NCI-H526 treated with DMSO at 0.1 percent for 48 hours (cell line): ENCODE results near the gene SLC29A2.
"Not testable (repeated sequence)": the region's sequence is repeated elsewhere in the genome, so short reads cannot be mapped to it uniquely, and the experiment has no call there.

ENCODE experiments used
- DNase-seq: peaks from one replicate; lab custom pipeline; 2025; lab: John Stamatoyannopoulos, UW

Gene SLC29A2

GRCh38 chr11:66333896-66334604, 37.5 kb downstream of the SLC29A2 start:
- DNase-seq: peak; percentile 5

DNA sequence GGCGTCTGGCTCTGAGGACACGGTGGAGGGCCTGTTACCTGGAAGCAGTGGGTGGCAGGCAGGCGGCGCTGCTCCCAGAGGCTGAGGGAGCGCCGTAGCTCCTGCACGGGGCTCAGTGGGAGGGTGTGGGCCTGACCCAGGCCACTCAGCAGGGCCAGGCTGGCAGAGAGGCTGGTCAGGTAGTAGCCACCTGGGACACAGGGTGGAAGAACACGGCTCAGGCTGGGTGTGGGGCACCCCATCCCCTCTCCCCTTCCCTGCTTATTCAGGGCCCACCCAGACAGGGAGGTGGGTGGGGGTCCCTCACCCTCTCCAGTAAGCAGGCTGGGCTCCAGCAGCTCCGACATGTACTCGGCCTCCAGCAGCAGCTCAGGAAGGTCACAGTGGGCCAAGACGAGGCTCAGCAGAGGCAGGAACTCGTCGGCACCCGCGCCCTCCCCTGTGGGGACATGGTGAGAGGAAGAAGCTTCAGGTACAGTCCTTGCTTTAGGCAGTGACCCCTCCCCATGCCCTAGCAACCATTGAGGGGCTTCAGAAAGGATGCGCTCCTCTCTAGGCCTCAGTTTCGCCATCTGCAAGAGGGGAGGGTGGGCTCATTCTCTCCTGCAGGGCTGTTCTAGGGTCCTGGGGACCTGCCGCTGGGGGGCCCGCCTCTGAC, 38.2 kb downstream of the SLC29A2 start:
- DNase-seq: no peak

DNA sequence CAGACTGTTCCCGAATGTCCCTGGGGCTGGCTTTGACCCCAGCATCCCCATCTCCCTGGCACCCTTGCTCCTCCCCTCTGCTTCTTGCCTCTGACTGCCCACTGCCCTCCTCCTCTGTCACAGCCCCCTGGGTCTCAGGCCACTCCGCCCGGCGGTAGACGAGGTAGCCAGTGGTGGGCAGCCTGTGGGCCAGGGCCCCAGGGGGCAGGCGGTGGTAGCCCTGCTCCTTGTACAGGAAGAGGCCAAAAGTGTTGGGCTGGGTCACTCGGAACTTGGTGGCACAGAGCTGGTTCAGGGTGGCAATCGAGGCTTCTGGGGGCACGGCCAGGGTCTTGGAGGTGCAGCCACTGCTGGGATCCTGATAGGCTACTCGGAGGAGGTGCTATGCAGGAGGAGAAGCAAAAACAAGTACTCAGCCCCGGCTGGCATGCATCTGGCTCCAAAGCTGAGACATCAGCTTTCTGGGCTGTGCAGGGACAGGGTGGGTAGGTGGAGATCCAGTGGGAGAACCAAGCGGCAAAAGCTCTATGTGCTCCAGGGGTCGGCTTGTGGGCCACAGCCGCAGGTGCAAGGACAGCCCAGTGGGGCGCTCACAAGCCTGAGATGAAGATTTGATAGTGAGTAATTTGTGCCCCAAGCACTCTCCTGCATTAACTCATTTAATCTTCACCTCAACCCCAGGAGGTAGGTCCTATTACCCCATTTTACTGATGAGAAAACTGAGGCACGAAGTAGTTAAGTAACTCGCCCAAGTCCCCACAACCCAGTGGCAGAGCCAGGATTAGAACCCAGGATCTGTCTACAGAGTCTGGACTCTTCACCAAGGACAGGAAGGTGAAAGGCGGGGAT, 39.0 kb downstream of the SLC29A2 start:
- no peak for DNase-seq

DNA sequence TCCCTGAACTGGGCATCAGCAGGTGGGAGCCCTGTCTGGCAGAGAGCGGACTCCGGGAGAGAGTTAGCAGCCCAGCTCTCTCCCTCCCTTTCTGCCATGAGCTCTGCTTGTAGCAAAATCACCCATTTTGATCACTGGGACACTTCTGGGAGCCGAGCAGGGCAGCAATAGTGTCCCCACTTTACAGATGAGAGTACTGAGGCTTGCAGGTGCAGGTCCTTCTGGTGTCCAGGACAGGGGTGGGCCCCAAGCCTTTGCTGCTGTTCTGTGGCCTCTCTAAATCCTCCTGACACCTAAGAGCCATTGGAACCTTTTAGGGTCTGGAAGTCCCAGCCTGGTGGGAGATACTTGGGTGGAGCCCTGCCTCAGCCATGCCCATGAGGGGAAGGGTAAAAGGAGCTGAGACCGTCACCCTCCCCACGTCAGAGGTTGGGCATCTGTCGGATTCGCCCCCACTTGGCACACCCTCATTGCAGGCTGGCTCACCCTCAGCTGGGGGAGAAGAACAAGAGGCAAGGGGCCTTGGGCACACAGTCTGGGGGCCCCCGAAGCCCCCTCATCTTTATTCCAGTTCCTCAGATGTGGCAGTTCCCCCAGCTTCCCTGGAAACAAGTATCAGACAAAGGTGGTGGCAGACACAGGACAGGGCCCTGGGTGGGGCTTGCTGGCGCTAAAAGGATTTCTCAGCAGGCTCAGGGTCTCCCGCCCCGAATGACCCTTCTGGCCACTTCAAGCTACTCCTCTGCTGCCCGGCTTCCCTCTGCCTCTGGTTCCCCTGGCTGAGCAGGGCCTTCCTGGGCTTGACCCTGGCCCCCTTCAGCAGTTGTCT, 39.8 kb downstream of the SLC29A2 start:
- DNase-seq: no peak

DNA sequence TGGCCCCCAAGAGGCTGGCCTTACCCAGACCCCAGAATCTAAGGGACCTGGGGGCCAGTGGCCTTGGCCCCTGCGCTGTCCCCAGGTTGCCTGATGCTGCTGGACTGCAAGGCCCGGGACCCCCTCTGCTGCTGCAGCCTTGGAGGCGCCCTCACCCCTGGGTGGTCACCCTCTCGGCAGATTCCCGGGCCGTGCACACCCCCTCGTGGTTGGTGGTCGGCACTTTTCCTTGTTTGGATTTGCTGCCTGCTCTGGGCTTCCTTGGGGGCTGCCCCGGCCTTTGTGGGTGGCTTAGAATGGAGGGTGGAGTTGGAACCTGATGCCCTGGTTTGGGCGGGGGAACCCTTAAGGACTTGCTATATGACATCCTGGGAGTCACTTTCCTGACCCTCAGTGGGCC, 40.6 kb downstream of the SLC29A2 start:
- no peak for DNase-seq

DNA sequence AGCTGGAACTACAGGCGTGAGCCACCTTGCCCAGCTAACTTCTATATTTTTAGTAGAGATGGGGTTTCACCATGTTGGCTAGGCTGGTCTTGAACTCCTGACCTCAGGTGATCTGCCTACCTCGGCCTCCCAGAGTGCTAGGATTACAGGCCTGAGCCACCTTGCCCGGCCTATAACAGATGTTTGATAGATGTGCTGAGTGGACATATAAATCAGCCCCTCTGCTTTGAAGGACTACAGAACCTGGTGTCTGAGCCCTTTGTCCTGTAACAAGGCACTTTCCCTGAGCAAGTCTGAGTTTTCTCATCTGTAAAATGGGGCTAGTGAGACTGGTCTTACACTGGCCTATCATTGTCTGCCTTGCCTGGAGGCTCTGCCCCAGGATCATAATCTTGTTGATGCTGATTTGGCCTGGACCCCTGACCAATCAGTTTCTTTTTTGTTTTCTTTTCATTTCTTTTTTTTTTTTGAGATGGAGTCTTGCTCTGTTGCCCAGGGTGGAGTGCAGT, 42.3 kb downstream of the SLC29A2 start:
- no peak for DNase-seq

DNA sequence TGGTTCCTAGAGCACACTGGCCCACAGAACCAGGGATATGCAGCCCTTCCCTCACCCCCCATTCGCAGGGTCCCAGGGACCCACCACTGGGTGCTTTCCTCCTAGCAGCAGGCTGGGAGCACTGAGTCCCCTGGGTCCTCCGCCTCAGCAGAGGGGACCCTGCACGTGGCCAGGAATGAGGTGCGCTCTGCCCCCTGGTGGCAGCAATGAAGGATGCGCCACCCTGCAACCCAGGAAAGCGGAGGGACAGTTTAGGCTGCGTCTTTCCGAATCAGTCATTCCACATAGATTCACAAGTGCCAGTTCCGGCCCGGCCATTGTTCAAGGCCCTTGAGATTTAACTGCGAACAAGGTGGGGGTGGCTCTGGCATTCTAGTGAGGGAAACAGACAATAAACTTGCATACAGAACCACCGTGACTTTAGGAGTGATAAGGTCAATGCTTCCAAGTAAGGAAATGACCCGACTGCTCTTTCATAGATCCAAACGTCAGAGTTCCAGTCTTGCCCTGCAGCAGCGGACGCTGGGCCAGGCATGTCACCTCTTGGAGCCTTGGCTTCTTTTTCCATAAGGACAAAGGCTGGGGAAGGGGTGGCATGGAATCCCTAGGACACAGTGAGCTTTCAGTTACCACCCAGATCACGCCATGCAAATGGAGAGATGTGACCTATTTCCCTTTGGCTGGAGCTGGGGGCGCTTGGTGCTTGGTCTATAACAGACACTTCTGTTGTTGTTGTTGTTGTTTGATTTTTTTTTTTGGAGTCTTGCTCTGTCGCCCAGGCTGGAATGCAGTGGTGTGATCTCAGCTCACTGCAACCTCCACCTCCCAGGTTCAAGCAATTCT, 43.0 kb downstream of the SLC29A2 start:
- DNase-seq: peak; percentile 68

GRCh38 chr11:66328031-66328301, 43.6 kb downstream of the SLC29A2 start:
- DNase-seq: no peak

DNA sequence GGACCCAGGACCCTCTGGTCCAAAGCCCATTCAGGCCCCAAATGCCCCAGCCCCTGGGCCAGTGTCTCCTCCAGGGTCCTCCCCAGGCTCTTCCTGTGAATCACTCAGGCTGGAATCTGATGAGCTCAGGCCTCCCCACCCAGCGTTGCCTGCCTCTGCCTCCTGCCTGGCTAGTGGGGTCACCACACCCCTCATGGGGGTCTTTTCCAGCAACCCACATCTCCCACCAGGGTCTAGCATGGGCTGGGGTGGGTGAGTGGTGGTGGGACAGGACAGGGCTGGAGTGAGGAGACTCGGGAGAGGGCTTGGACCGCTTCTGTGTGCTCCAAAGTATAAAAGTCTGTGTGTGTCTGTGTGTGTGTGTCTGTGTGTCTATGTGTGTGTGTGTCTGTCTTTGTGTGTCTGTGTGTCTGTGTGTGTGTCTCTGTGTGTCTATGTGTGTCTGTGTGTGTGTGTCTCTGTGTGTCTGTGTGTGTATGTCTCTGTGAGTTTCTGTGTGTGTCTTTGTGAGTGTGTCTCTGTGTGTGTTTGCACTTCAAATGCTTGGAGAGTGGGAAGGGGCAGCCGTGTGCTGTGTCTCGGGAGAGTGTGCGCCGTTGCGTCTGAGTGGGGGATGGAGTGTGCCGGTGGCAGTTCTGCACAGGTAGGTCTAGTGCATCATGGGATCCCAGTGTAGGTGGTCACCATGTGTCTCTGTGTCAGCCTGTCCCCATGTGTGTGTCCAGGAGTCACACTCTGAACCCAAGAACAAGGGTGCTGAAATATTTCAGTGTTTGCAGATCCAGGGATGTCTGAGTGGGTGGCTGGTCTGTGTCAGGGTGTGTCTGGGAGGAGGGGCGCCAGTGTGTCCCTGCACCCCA, 44.2 kb downstream of the SLC29A2 start:
- no peak for DNase-seq

GRCh38 chr11:66326261-66327111, 45.1 kb downstream of the SLC29A2 start:
- no peak for DNase-seq

DNA sequence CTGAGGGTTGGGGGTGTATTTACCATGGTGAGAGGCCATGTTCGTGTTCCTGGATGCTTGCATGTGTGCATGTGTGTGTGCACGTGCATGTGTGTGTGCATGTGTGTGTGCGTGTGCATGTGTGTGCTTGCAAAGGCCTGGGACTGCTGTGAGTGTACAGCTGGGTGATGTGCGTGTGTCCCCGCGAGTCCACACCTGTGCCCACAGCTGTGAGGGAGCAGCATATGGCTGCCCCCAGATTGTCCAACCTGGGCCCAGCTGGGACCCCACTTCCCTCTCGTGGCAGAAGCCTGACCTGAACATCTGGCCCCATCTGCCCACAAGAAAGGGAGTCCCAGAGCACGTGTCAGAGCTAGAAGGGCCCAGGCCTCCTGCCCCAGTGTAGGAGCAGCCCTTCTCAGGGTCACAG, 46.3 kb downstream of the SLC29A2 start:
- no peak for DNase-seq

- DNase-seq: no peak
Observed at GRCh38 chr11:66324664-66325063, 46.9 kb downstream of the SLC29A2 start.

DNA sequence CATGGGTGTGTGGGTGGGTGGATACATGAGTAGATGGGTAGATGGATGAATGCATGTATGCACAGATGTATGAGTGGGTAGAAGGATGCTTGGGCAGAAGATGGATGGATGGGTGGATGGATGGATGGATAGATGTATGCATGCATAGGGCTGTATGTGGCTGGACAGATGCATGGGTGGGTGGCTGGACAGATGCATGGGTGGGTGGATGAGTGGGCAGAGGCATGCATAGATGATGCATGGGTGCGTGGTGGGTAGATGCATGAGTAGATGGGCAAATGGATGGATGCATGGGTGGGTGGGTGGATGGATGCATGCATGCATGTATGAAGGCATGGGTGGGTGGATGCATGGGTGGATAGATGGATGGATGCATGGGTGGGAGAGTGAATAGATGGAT, 47.9 kb downstream of the SLC29A2 start:
- no peak for DNase-seq

DNA sequence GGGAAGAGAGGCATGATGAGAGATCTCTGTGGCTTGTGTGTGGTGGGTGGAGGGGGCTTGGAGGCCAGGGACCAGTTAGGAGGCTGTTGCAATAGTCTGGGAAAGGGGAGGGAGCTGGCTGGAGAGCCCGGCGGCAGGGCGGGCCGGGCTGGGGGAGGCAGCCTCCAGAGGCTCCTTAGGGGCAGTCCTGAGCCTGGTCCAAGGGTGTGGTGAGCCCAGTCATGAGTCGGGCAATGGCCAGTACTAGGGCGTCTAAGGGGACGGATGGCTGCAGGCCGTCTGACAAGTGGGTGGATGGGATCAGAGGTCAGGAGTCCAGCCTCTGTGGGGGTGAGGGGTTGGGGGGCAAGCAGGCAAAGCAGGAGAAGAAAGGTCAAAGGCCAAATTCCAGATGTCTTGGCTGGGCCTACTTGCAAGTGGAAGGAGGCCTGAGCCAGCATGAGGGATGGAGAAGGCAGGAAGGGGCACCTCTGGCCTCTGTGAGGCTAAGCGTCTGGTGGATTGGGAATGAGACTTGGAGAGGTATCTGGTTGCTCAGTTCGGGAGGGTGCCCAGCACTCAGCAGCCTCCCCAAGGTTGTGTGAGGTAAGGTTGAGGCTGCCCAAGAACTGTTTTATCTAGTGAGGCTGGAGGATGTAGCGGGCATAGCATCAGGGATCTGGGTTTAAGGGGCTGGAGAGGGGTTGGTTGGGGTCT, 48.7 kb downstream of the SLC29A2 start:
- no peak for DNase-seq

GRCh38 chr11:66321606-66322005, 50.0 kb downstream of the SLC29A2 start:
- DNase-seq: no peak

- DNase-seq: not testable (repeated sequence)
Observed at GRCh38 chr11:66320748-66321147, 50.8 kb downstream of the SLC29A2 start.

DNA sequence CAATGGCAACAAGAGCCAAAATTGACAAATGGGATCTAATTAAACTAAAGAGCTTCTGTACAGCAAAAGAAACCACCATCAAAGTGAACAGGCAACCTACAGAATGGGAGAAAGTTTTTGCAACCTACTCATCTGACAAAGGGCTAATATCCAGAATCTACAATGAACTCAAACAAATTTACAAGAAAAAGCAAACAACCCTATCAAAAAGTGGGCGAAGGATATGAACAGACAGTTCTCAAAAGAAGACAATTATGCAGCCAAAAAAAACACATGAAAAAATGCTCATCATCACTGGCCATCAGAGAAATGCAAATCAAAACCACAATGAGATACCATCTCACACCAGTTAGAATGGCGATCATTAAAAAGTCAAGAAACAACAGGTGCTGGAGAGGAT, 51.3 kb downstream of the SLC29A2 start:
- not testable (repeated sequence) for DNase-seq

- no peak for DNase-seq
Observed at GRCh38 chr11:66318600-66318970, 53.0 kb downstream of the SLC29A2 start.
